Measurements from ENCODE around the gene COL26A1. TPM values are rescaled to one million over a fixed set of nuclear protein-coding genes. Genes with fewer than 3 reads are reported as not detected.
A peak's percentile ranks its signal among the peaks of the same experiment; 100 is the strongest.

COL26A1 gene
- total RNA-seq, 1 donor from 2014 or later: 66.2 TPM

DNA sequence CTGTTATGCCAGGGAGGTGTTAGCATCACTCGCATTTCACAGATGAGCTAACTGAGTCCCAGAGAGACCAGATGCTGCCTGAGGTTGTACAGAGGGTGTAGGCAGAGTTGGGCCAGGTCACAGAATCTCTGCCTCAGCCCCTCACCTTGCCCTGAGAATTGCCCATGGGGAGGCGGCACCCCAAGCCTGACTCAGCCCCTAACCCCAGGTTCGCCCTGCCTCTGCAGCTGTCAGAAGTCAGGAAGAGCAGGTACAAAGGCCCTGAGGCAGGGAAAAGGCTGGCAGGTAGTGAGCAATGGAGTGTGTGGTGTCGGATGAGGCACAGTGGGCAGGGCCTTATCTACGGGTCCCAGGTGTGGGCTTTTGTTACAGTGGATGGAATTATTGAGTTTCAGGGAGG lies 187.1 kb downstream of the COL26A1 start:
- Mint-ChIP-seq H3K36me3 (ENCODE audit: unreplicated experiment) (no peaks in the 10 kb centered on the region), H3K4me1 (ENCODE audit: low read depth, unreplicated experiment) (no peaks in the 10 kb centered on the region), H3K27me3 (ENCODE audit: unreplicated experiment) (peaks cover 8% of the 10 kb centered on the region), H3K9me3 (ENCODE audit: unreplicated experiment) (peaks cover 7% of the 10 kb centered on the region), H3K27ac (ENCODE audit: unreplicated experiment) (no peak overlapping the region), H3K4me3 (ENCODE audit: unreplicated experiment) (no peak overlapping the region)
- TF ChIP-seq, protein P1, sequence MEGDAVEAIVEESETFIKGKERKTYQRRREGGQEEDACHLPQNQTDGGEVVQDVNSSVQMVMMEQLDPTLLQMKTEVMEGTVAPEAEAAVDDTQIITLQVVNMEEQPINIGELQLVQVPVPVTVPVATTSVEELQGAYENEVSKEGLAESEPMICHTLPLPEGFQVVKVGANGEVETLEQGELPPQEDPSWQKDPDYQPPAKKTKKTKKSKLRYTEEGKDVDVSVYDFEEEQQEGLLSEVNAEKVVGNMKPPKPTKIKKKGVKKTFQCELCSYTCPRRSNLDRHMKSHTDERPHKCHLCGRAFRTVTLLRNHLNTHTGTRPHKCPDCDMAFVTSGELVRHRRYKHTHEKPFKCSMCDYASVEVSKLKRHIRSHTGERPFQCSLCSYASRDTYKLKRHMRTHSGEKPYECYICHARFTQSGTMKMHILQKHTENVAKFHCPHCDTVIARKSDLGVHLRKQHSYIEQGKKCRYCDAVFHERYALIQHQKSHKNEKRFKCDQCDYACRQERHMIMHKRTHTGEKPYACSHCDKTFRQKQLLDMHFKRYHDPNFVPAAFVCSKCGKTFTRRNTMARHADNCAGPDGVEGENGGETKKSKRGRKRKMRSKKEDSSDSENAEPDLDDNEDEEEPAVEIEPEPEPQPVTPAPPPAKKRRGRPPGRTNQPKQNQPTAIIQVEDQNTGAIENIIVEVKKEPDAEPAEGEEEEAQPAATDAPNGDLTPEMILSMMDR (IDR thresholded peaks at IDR 0.05; ENCODE audit: partially characterized antibody, unreplicated experiment): no peak
- DNase-seq: peak; percentile 3

DNA sequence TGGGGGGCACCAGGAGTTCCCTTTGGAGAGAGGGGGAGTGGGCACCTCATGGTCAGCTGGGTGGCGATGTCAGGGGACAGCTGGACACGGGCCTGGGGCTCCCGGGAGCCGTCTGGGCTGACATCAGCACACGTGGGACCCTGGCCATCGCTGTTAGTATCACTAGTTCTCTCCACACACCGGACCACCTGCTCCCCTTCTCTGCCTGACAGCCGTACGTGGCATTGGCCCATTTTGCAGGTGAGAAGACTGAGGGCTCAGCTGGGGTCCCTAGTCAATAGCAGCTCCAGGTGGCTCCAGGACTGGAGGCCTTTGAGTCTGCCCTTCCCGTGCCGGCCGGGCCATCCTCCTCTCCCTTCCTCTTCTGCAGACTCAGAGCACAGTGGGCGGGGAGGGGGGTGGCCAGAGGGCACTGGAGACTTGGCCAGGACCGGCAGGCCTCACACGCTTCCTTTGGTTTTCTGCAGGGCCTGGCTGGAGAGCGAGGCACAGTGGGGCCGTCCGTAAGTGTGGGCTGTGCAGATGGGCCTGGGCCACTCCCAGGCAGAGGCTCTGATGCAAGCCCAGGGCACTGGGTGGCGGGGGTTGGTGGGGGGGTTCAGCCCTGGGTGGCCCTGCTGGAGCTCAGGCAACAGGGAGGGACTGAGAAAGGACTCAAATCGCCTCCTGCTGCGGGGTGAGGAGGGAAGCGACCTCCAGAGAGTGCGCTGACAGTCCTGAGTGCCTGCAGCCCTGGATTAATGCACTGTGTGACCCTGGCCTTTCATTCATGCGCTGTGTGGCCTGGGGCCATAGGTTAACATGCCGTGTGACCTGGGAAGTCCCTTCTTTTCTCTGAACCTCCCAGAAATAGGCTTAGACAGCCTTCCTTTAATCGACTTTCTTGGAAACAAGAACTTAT lies 188.2 kb downstream of the COL26A1 start:
- H3K27me3 Mint-ChIP-seq (ENCODE audit: unreplicated experiment): peaks cover 8% of the 10 kb centered on the region
- TF ChIP-seq, protein P1 (IDR thresholded peaks at IDR 0.05; ENCODE audit: partially characterized antibody, unreplicated experiment): no peak
- H3K4me3 Mint-ChIP-seq (ENCODE audit: unreplicated experiment): no peak overlapping the region
- no peak overlapping the region for H3K27ac Mint-ChIP-seq (ENCODE audit: unreplicated experiment)
- no peaks in the 10 kb centered on the region for H3K36me3 Mint-ChIP-seq (ENCODE audit: unreplicated experiment)
- DNase-seq: peak; percentile 22
- H3K9me3 Mint-ChIP-seq (ENCODE audit: unreplicated experiment): peaks cover 7% of the 10 kb centered on the region
- no peaks in the 10 kb centered on the region for H3K4me1 Mint-ChIP-seq (ENCODE audit: low read depth, unreplicated experiment)

DNA sequence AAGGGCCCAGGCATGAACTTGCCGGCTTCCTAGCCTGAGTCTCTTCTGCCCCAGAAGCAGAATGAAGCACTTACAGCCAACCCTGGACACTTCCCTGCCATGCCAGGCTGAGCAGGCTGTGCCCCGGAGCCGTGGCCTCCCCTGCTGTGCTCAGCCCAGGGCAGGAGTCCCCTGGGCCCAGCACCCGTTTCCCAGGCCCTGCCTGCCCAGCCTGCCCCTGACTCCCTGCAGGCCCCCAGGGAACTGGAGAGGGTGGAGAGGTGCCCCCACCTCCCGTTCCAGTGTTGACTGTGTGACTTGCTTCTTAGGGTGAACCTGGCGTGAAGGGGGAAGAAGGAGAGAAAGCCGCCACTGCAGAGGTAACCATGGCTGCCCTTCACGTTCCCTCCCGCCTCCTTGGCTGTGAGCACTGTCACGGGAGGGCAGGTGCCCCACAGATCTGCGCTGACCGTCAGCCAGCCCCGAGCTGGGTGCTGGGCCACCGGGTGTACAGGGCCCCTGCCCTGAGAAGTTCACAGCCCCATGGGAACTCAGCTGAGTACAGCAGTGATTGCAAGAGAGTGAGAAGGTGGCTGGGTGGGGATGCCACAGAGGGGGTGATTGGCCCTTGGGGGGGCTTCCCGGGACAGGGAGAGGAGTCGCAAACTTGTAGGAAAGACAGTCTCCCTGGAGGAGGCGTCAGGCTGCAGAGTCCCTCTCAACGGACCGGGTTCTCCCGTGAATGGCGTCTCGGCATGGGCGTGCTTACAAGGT lies 190.5 kb downstream of the COL26A1 start:
- TF ChIP-seq, protein P1 (IDR thresholded peaks at IDR 0.05; ENCODE audit: partially characterized antibody, unreplicated experiment): no peak
- H3K9me3 Mint-ChIP-seq (ENCODE audit: unreplicated experiment): peaks cover 4% of the 10 kb centered on the region
- H3K27ac Mint-ChIP-seq (ENCODE audit: unreplicated experiment): no peak overlapping the region
- H3K36me3 Mint-ChIP-seq (ENCODE audit: unreplicated experiment): no peaks in the 10 kb centered on the region
- H3K27me3 Mint-ChIP-seq (ENCODE audit: unreplicated experiment): peaks cover 5% of the 10 kb centered on the region
- H3K4me3 Mint-ChIP-seq (ENCODE audit: unreplicated experiment): no peak overlapping the region
- H3K4me1 Mint-ChIP-seq (ENCODE audit: low read depth, unreplicated experiment): no peaks in the 10 kb centered on the region
- no peak for DNase-seq

DNA sequence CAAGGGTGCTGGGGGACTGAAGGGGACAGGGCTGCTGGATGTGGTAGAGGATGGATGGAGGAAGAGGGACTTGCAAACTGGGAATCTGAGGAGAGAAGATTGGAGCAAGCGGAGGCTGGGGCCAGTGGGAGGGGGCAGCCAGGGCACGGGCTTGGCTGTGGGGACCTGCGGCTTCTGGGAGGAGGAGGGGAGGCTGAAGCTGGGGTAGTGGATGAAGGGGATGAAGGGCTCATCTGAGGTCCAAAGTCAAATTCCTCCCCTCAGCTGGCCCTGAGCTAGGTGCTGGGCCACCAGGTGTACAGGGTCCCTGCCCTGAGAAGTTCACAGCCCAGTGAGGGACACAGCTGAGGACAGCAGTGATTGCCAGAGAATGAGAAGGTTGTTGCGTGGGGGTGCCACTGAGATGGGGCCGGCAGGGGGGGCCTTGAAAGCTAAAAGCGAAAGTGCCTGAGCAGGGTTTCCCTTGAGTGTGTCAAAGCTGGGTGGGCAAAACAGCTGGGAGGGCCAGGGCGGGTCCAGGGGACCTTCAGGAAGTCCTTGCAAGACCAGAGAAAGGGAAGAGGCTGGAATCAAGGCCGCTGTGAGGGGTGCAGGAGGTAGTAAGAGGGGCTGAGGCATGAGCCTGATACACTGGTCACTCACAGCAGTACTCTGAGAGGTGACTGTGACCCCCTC lies 191.2 kb downstream of the COL26A1 start:
- Mint-ChIP-seq H3K27ac (ENCODE audit: unreplicated experiment) (no peak overlapping the region), H3K4me3 (ENCODE audit: unreplicated experiment) (no peak overlapping the region), H3K4me1 (ENCODE audit: low read depth, unreplicated experiment) (no peaks in the 10 kb centered on the region), H3K27me3 (ENCODE audit: unreplicated experiment) (peaks cover 5% of the 10 kb centered on the region), H3K36me3 (ENCODE audit: unreplicated experiment) (no peaks in the 10 kb centered on the region), H3K9me3 (ENCODE audit: unreplicated experiment) (peaks cover 4% of the 10 kb centered on the region)
- TF ChIP-seq, protein P1 (IDR thresholded peaks at IDR 0.05; ENCODE audit: partially characterized antibody, unreplicated experiment): no peak
- no peak for DNase-seq

All from glutamatergic neuron (in vitro differentiated cells).